LNCaP clone FGC (cell line): ENCODE measurements around the gene CRY1.

ENCODE experiments used
- DNase-seq: peaks from one replicate; pipeline ENCODE4 v3.0.0-alpha.2; 2011; ENCODE audit warnings: low read depth
- H3K4me3 ChIP-seq: 2 replicates; pipeline ENCODE4 v1.5.1; 2011; ENCODE audit warnings: mild to moderate bottlenecking, low read depth, low read length, control low read depth
- TF ChIP-seq, protein P1 (sequence below): IDR thresholded peaks from 2 replicates; pipeline ENCODE4 v1.5.1; 2012; ENCODE audit warnings: mild to moderate bottlenecking; ENCODE audit not compliant: control insufficient read depth, insufficient read depth; ENCODE audit errors: extremely low read depth

Gene CRY1

GRCh38 chr12:106945261-106945851 lies 148.0 kb downstream of the CRY1 start:
- DNase-seq: no peak
- TF ChIP-seq, protein P1, sequence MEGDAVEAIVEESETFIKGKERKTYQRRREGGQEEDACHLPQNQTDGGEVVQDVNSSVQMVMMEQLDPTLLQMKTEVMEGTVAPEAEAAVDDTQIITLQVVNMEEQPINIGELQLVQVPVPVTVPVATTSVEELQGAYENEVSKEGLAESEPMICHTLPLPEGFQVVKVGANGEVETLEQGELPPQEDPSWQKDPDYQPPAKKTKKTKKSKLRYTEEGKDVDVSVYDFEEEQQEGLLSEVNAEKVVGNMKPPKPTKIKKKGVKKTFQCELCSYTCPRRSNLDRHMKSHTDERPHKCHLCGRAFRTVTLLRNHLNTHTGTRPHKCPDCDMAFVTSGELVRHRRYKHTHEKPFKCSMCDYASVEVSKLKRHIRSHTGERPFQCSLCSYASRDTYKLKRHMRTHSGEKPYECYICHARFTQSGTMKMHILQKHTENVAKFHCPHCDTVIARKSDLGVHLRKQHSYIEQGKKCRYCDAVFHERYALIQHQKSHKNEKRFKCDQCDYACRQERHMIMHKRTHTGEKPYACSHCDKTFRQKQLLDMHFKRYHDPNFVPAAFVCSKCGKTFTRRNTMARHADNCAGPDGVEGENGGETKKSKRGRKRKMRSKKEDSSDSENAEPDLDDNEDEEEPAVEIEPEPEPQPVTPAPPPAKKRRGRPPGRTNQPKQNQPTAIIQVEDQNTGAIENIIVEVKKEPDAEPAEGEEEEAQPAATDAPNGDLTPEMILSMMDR: no peak
- H3K4me3 ChIP-seq: no peak overlapping the region

- TF ChIP-seq, protein P1: no peak
- no peak overlapping the region for H3K4me3 ChIP-seq
- no peak for DNase-seq
Observed at GRCh38 chr12:106942775-106943174, 150.6 kb downstream of the CRY1 start.

DNA sequence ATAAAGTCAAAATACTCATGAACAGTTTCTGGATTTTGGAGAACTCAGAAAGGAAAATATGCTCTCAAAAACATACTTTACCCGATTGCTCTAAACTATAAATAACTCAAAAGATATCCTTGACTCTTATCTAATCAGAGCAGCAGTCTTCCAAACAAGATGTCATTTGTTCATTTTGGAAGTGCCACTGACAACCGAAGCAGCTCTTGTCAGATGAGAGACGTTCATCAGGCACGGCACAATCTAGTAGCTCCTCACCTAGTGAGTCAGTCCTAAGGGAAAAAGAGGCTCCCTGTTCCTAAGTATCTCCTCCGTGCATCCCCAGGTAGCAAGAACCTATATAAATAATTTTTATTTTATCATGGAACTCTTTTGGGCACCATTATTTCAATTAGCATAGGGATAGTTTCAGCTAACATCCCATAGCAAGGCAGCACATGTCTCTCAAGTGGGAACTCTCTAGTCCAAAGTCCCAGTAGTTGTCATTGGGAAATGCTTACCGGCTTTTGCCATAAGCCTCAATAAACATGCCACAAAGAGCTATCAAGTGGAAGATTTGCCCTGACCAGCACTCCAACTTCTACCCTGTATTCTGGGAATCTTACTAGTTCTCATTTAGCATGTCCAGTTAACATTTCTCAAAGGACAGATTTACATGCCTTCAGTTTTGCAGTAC lies 151.7 kb downstream of the CRY1 start:
- H3K4me3 ChIP-seq: no peak overlapping the region
- no peak for DNase-seq
- TF ChIP-seq, protein P1: no peak
